ENCODE data around the gene COX5A.

DNA sequence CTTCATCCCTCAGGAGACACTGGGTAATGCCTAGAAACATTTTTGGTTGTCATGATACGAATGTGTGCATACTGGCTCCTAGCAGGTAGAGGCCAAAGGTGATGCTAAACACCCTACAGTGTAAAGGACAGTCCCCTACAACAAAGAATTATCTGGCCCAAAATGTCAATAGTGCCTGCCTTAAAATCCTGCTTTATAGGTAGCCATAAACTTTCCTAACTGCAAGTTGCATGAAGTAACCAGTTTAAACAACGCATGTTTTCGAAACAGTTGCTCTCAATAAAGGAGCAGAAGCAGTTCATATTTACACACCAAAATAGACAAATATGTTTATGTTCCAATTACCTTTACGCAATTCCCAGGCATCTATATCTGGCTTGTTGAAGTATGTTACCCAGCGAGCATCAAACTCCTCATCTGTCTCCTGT is 9.1 kb downstream of the COX5A start:
- TF ChIP-seq POLR2A (IDR thresholded peaks at IDR 0.05): no peak
- TF ChIP-seq, protein P1, sequence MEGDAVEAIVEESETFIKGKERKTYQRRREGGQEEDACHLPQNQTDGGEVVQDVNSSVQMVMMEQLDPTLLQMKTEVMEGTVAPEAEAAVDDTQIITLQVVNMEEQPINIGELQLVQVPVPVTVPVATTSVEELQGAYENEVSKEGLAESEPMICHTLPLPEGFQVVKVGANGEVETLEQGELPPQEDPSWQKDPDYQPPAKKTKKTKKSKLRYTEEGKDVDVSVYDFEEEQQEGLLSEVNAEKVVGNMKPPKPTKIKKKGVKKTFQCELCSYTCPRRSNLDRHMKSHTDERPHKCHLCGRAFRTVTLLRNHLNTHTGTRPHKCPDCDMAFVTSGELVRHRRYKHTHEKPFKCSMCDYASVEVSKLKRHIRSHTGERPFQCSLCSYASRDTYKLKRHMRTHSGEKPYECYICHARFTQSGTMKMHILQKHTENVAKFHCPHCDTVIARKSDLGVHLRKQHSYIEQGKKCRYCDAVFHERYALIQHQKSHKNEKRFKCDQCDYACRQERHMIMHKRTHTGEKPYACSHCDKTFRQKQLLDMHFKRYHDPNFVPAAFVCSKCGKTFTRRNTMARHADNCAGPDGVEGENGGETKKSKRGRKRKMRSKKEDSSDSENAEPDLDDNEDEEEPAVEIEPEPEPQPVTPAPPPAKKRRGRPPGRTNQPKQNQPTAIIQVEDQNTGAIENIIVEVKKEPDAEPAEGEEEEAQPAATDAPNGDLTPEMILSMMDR (IDR thresholded peaks at IDR 0.05): no peak
